IMR-90 (cell line): ENCODE results near the gene NCF2. TPM values are rescaled to one million over a fixed set of nuclear protein-coding genes. Genes with fewer than 3 reads are reported as not detected.

Experiments
- ATAC-seq: fragments of 200-7000 bp; cut with Tn5 transposase; 2 replicates; pipeline ENCODE4 v1.9.1; 2020; ENCODE audit warnings: low read depth, mild to moderate bottlenecking, moderate library complexity
- BruUV-seq: library from RNA; stranded (reverse); fragments of 400-500 nt; replicated peaks from 2 replicates; lab custom pipeline; 2021; lab: Mats Ljungman, UMichigan
- CTCF ChIA-PET: fragments of 300-600 bp; formaldehyde crosslinking; extraction: SDS; loops from one replicate; lab custom pipeline; 2021; ENCODE audit warnings: antibody characterized with exemption; lab: Yijun Ruan, JAX
- POLR2A ChIA-PET: fragments of 300-600 bp; sonication (Branson Sonifier 250); formaldehyde crosslinking; loops from one replicate; lab custom pipeline; 2022; ENCODE audit warnings: antibody characterized with exemption; ENCODE audit not compliant: unreplicated experiment; lab: Charles Lee
- DNase-seq: peaks from one replicate; pipeline ENCODE4 v3.0.0; 2013
- H2AFZ ChIP-seq: replicated peaks from 2 replicates; pipeline ENCODE3; 2013; ENCODE audit warnings: low read length, mild to moderate bottlenecking; ENCODE audit not compliant: poor library complexity
- H2AK5ac ChIP-seq: 2 replicates; pipeline ENCODE4 v1.6.1; 2013; ENCODE audit warnings: low read depth, low read length, inconsistent platforms
- H2AK9ac ChIP-seq: replicated peaks from 2 replicates; pipeline ENCODE3; 2013; ENCODE audit warnings: mild to moderate bottlenecking, low read depth, low read length, moderate library complexity; ENCODE audit not compliant: poor library complexity
- H2BK120ac ChIP-seq: 2 replicates; pipeline ENCODE4 v1.6.1; 2013; ENCODE audit warnings: low read depth, low read length, inconsistent platforms
- H2BK15ac ChIP-seq: 3 replicates; pipeline ENCODE4 v1.6.1; 2013; ENCODE audit warnings: low read depth, low read length, inconsistent platforms
- H2BK20ac ChIP-seq: 2 replicates; pipeline ENCODE4 v1.6.1; 2013; ENCODE audit warnings: low read depth, mild to moderate bottlenecking, inconsistent platforms, low read length, moderate library complexity
- H2BK5ac ChIP-seq: 2 replicates; pipeline ENCODE4 v1.6.1; 2013; ENCODE audit warnings: mild to moderate bottlenecking, low read depth, low read length, inconsistent platforms; ENCODE audit not compliant: poor library complexity, severe bottlenecking
- H3K14ac ChIP-seq: replicated peaks from 2 replicates; pipeline ENCODE4 v1.6.1; 2013; ENCODE audit warnings: low read depth, low read length, inconsistent platforms
- H3K18ac ChIP-seq: 2 replicates; pipeline ENCODE4 v1.6.1; 2013; ENCODE audit warnings: low read depth, low read length, control low read depth
- H3K23ac ChIP-seq: 2 replicates; pipeline ENCODE4 v1.6.1; 2013; ENCODE audit warnings: low read depth, low read length, inconsistent platforms
- H3K27ac ChIP-seq: 2 replicates; pipeline ENCODE4 v1.5.1; 2013; ENCODE audit warnings: mild to moderate bottlenecking, control low read depth, low read length; ENCODE audit not compliant: insufficient read depth
- H3K27me3 ChIP-seq: 2 replicates; pipeline ENCODE4 v1.6.1; 2013; ENCODE audit warnings: low read length; ENCODE audit not compliant: control insufficient read depth, insufficient read depth
- H3K36me3 ChIP-seq: 2 replicates; pipeline ENCODE4 v1.6.1; 2013; ENCODE audit warnings: low read length, mixed read lengths; ENCODE audit not compliant: control insufficient read depth, insufficient read depth
- H3K4ac ChIP-seq: 2 replicates; pipeline ENCODE4 v1.6.1; 2013; ENCODE audit warnings: low read depth, low read length, inconsistent platforms
- H3K4me1 ChIP-seq: 2 replicates; pipeline ENCODE4 v1.6.1; 2013; ENCODE audit warnings: low read length, mixed read lengths; ENCODE audit not compliant: control insufficient read depth, insufficient read depth
- H3K4me2 ChIP-seq: 2 replicates; pipeline ENCODE4 v1.6.1; 2013; ENCODE audit warnings: low read depth, mild to moderate bottlenecking, control low read depth, low read length, moderate library complexity
- H3K4me3 ChIP-seq: 2 replicates; pipeline ENCODE4 v1.5.1; 2013; ENCODE audit warnings: low read depth, mild to moderate bottlenecking, control low read depth, low read length, moderate library complexity; ENCODE audit not compliant: insufficient read depth
- H3K56ac ChIP-seq: 2 replicates; pipeline ENCODE4 v1.6.1; 2013; ENCODE audit warnings: low read length, inconsistent platforms; ENCODE audit not compliant: insufficient read depth; ENCODE audit errors: extremely low read depth
- H3K79me1 ChIP-seq, 2 experiments: 2 replicates each; pipeline ENCODE4 v1.6.1; 2013; ENCODE audit warnings: low read length in 2 of 2, inconsistent platforms in 1 of 2, low read depth in 1 of 2
- H3K9ac ChIP-seq: 2 replicates; pipeline ENCODE4 v1.6.1; 2013; ENCODE audit warnings: low read depth, low read length, control low read depth
- H3K9me1 ChIP-seq: 2 replicates; pipeline ENCODE4 v1.6.1; 2013; ENCODE audit warnings: low read length, inconsistent platforms; ENCODE audit not compliant: insufficient read depth
- H3K9me3 ChIP-seq: 2 replicates; pipeline ENCODE4 v1.6.1; 2013; ENCODE audit warnings: low read length; ENCODE audit not compliant: control insufficient read depth, insufficient read depth
- H4K20me1 ChIP-seq: 2 replicates; pipeline ENCODE4 v1.6.1; 2013; ENCODE audit warnings: low read length, inconsistent platforms; ENCODE audit not compliant: insufficient read depth
- H4K5ac ChIP-seq: 2 replicates; pipeline ENCODE4 v1.6.1; 2013; ENCODE audit warnings: mild to moderate bottlenecking, low read depth, low read length, control low read depth
- H4K8ac ChIP-seq, 2 experiments: 2 replicates each; pipeline ENCODE4 v1.6.1; 2013; ENCODE audit warnings: low read depth in 2 of 2, low read length in 2 of 2, control low read depth in 1 of 2, inconsistent platforms in 1 of 2
- H4K91ac ChIP-seq: 2 replicates; pipeline ENCODE4 v1.6.1; 2013; ENCODE audit warnings: low read depth, low read length, inconsistent platforms; ENCODE audit not compliant: insufficient read depth
- BHLHE40 ChIP-seq: fragments of 150-350 bp; IDR thresholded peaks from 2 replicates; pipeline ENCODE4 v1.6.1; 2016; ENCODE audit warnings: mild to moderate bottlenecking, low read depth, low read length
- CEBPB ChIP-seq: IDR thresholded peaks from 2 replicates; pipeline ENCODE4 v1.6.1; 2012; ENCODE audit warnings: low read depth, low read length, improper control_type of control experiment
- CHD1 ChIP-seq: IDR thresholded peaks from 2 replicates; pipeline ENCODE4 v1.6.1; 2012; ENCODE audit warnings: low read depth, low read length, improper control_type of control experiment
- ELK1 ChIP-seq: fragments of 150-350 bp; IDR thresholded peaks from 2 replicates; pipeline ENCODE4 v1.6.1; 2016; ENCODE audit warnings: low read depth, mild to moderate bottlenecking, low read length, moderate library complexity, borderline replicate concordance
- FOS ChIP-seq: fragments of 150-350 bp; IDR thresholded peaks from 2 replicates; pipeline ENCODE4 v1.6.1; 2016; ENCODE audit warnings: low read depth, low read length
- MAFK ChIP-seq: IDR thresholded peaks from 2 replicates; pipeline ENCODE4 v1.6.1; 2012; ENCODE audit warnings: low read depth, low read length, improper control_type of control experiment
- MAZ ChIP-seq: IDR thresholded peaks from 2 replicates; pipeline ENCODE4 v1.6.1; 2012; ENCODE audit warnings: low read depth, mild to moderate bottlenecking, low read length, improper control_type of control experiment, moderate library complexity, borderline replicate concordance
- MXI1 ChIP-seq: IDR thresholded peaks from 2 replicates; pipeline ENCODE4 v1.6.1; 2012; ENCODE audit warnings: low read depth, mild to moderate bottlenecking, low read length, moderate library complexity, borderline replicate concordance
- NFE2L2 ChIP-seq: fragments of 150-350 bp; IDR thresholded peaks from 2 replicates; pipeline ENCODE4 v1.6.1; 2016; ENCODE audit warnings: low read depth, mild to moderate bottlenecking, low read length
- POLR2A ChIP-seq: IDR thresholded peaks from 2 replicates; pipeline ENCODE4 v1.6.1; 2012; ENCODE audit warnings: mild to moderate bottlenecking, low read depth, low read length
- RAD21 ChIP-seq: IDR thresholded peaks from 2 replicates; pipeline ENCODE4 v1.6.1; 2012; ENCODE audit warnings: low read length, improper control_type of control experiment
- RCOR1 ChIP-seq: IDR thresholded peaks from 2 replicates; pipeline ENCODE4 v1.6.1; 2012; ENCODE audit warnings: mild to moderate bottlenecking, low read length, improper control_type of control experiment; ENCODE audit not compliant: insufficient replicate concordance
- RFX5 ChIP-seq: IDR thresholded peaks from 2 replicates; pipeline ENCODE4 v1.8.0; 2012; ENCODE audit warnings: low read depth, mild to moderate bottlenecking, low read length, moderate library complexity
- USF2 ChIP-seq: fragments of 150-350 bp; IDR thresholded peaks from 2 replicates; pipeline ENCODE4 v1.6.1; 2017; ENCODE audit warnings: mild to moderate bottlenecking, antibody characterized with exemption, low read length, low read depth
- WGBS, 2 experiments: methylation state at CpG; one replicate each; pipeline versions ENCODE4 v1.1.5 to v1.1.7; 2013; ENCODE audit warnings: missing lambda C conversion rate in 2 of 2; ENCODE audit not compliant: insufficient read length in 1 of 2; ENCODE audit errors: extremely low coverage in 2 of 2; 5-methylcytosine and 5-hydroxymethylcytosine counted together
- dilution Hi-C: fragments of 300-500 bp; cut with HindIII; formaldehyde crosslinking; loops from one replicate; pipeline ENCODE4 v1.14.3; 2018; ENCODE audit warnings: low sequenced_read_pairs; ENCODE audit not compliant: unreplicated experiment
- in situ Hi-C: fragments of 300-500 bp; cut with MboI; formaldehyde crosslinking; loops from 3 replicates; pipeline ENCODE4 v1.14.3; 2019; ENCODE audit warnings: low sequenced_read_pairs, inconsistent platforms, mixed read lengths
- intact Hi-C: fragments of 100-400 bp; cut with micrococcal nuclease; formaldehyde crosslinking; loops from 2 replicates; pipeline ENCODE4 v1.10.0; 2022
- polyA plus RNA-seq, 3 experiments: library from polyadenylated mRNA; depleted of rRNA; stranded (reverse); fragments of >200 nt; gene quantifications; 2 replicates each; pipeline ENCODE4 v1.2.3, GENCODE V29; 2012; ENCODE audit warnings: low replicate concordance in 1 of 3
- total RNA-seq: library from RNA; depleted of rRNA; stranded (reverse); fragments of >200 nt; gene quantifications from 2 replicates; pipeline ENCODE4 v1.2.3, GENCODE V29; 2012

The NCF2 gene
- total and polyA plus RNA-seq, 2 of the 4 experiments (the other 2 are of a cell fraction) = 3.2 to 4.2 TPM

GRCh38 chr1:183604038-183604808 is 14.0 kb upstream of the NCF2 start:
- H4K5ac ChIP-seq = 0 out of 2 replicates have a peak overlapping the region, but pooled peaks have one; percentile 0
- H3K9ac ChIP-seq = no peak overlapping the region
- H2BK15ac ChIP-seq = peak overlapping the region; percentile 94; the same call in 1 of the 3 replicates
- peak overlapping the region; percentile 20 for H2AK9ac ChIP-seq
- no peaks in the 10 kb centered on the region for H3K9me3 ChIP-seq
- peak overlapping the region; percentile 61 for H3K14ac ChIP-seq
- H2BK5ac ChIP-seq = peak overlapping the region; percentile 44
- no peak overlapping the region for H3K18ac ChIP-seq
- POLR2A ChIA-PET = no interaction called here
- H3K4me3 ChIP-seq = no peak overlapping the region
- intact Hi-C loops (no loop called here), in situ Hi-C loops (no loop called here), dilution Hi-C loops (no loop called here)
- CTCF ChIA-PET = no interaction called here
- H3K36me3 ChIP-seq = no peaks in the 10 kb centered on the region
- peaks cover 12% of the 10 kb centered on the region; the same call in 1 of the 2 replicates for H3K9me1 ChIP-seq
- peak overlapping the region; percentile 56 for H2BK120ac ChIP-seq
- H2AK5ac ChIP-seq = peak overlapping the region; percentile 98
- no peak overlapping the region; the same call in 1 of the 2 replicates for H4K91ac ChIP-seq
- H3K4me1 ChIP-seq = peaks cover 18% of the 10 kb centered on the region
- H2BK20ac ChIP-seq = peak overlapping the region; percentile 83; the same call in 1 of the 2 replicates
- H3K27ac ChIP-seq = no peak overlapping the region
- H2AFZ ChIP-seq = peak overlapping the region; percentile 76
- no peak; the same call in 1 of the 2 replicates for ATAC-seq
- no peaks in the 10 kb centered on the region for H4K20me1 ChIP-seq
- no peaks in the 10 kb centered on the region; a peak in 1 of 4 replicates for H3K79me1 ChIP-seq
- H3K4me2 ChIP-seq = no peak overlapping the region
- peak; percentile 97 for DNase-seq
- no peak overlapping the region for H3K56ac ChIP-seq
- peak overlapping the region; percentile 64 for H3K4ac ChIP-seq
- H3K23ac ChIP-seq = peak overlapping the region; percentile 76; the same call in 1 of the 2 replicates
- H3K27me3 ChIP-seq = no peaks in the 10 kb centered on the region
- peak overlapping the region; percentile 13 to 59; a peak in 2 of 4 replicates for H4K8ac ChIP-seq
- BruUV-seq = no TSS peak
- 20% methylated on average over 1 of the region's 10 CpGs; no CpG with 5 or more reads in 1 of the 2 experiments for WGBS, 2 experiments
- TF ChIP-seq NFE2L2 = peak; percentile 28; the same call in 1 of the 2 replicates
- no peak for TF ChIP-seq CEBPB
- TF ChIP-seq BHLHE40 = peak; percentile 15; the same call in 1 of the 2 replicates
- TF ChIP-seq USF2 = no peak
- no peak for TF ChIP-seq MXI1
- no peak for TF ChIP-seq POLR2A
- no peak for TF ChIP-seq ELK1
- no peak for TF ChIP-seq RAD21
- no peak for TF ChIP-seq RCOR1
- TF ChIP-seq CHD1 = no peak
- TF ChIP-seq RFX5 = no peak
- peak; percentile 68; the same call in 1 of the 2 replicates for TF ChIP-seq MAZ
- TF ChIP-seq FOS = peak; percentile 77
- TF ChIP-seq MAFK = peak; percentile 39; the same call in 1 of the 2 replicates
